Femur (tissue), 1 donor: ENCODE measurements around the gene PTPRU.
"Not testable (repeated sequence)": the region's sequence is repeated elsewhere in the genome, so short reads cannot be mapped to it uniquely, and the experiment has no call there.

Source experiments
- DNase-seq: peaks from one replicate; pipeline ENCODE4 v3.0.0-alpha.2; 2017

PTPRU gene

GRCh38 chr1:29298246-29298645, 61.9 kb downstream of the PTPRU start:
- DNase-seq: no peak

GRCh38 chr1:29299446-29299845, 63.1 kb downstream of the PTPRU start:
- DNase-seq: peak; percentile 10

- not testable (repeated sequence) for DNase-seq
Observed at GRCh38 chr1:29301732-29302131, 65.4 kb downstream of the PTPRU start.

- no peak for DNase-seq
Observed at GRCh38 chr1:29303201-29304024, 67.1 kb downstream of the PTPRU start.

- DNase-seq: no peak
Observed at GRCh38 chr1:29304025-29304684, 67.8 kb downstream of the PTPRU start.

- no peak for DNase-seq
Observed at GRCh38 chr1:29305943-29306342, 69.6 kb downstream of the PTPRU start.

GRCh38 chr1:29306471-29307140, 70.3 kb downstream of the PTPRU start:
- no peak for DNase-seq

GRCh38 chr1:29309075-29309474, 72.8 kb downstream of the PTPRU start:
- DNase-seq: no peak

- no peak for DNase-seq
Observed at GRCh38 chr1:29309621-29310020, 73.3 kb downstream of the PTPRU start.

GRCh38 chr1:29310616-29311180, 74.4 kb downstream of the PTPRU start:
- DNase-seq: peak; percentile 5

GRCh38 chr1:29311352-29312030, 75.2 kb downstream of the PTPRU start:
- DNase-seq: no peak

GRCh38 chr1:29312469-29313461, 76.4 kb downstream of the PTPRU start:
- no peak for DNase-seq

GRCh38 chr1:29314685-29315084, 78.4 kb downstream of the PTPRU start:
- not testable (repeated sequence) for DNase-seq

GRCh38 chr1:29315262-29315661, 78.9 kb downstream of the PTPRU start:
- no peak for DNase-seq

GRCh38 chr1:29315876-29316275, 79.6 kb downstream of the PTPRU start:
- DNase-seq: no peak

- DNase-seq: no peak
Observed at GRCh38 chr1:29317063-29317915, 81.0 kb downstream of the PTPRU start.

- no peak for DNase-seq
Observed at GRCh38 chr1:29317916-29318530, 81.7 kb downstream of the PTPRU start.

- DNase-seq: no peak
Observed at GRCh38 chr1:29318724-29319123, 82.4 kb downstream of the PTPRU start.

GRCh38 chr1:29319300-29320110, 83.2 kb downstream of the PTPRU start:
- DNase-seq: no peak
